HuH-7 (cell line): ENCODE results near the gene CNNM3.
"Not testable (repeated sequence)": the region's sequence is repeated elsewhere in the genome, so short reads cannot be mapped to it uniquely, and the experiment has no call there.

ENCODE experiments used
- DNase-seq: peaks from one replicate; pipeline ENCODE4 v3.0.0; 2011; ENCODE audit warnings: low spot score

The CNNM3 gene

DNA sequence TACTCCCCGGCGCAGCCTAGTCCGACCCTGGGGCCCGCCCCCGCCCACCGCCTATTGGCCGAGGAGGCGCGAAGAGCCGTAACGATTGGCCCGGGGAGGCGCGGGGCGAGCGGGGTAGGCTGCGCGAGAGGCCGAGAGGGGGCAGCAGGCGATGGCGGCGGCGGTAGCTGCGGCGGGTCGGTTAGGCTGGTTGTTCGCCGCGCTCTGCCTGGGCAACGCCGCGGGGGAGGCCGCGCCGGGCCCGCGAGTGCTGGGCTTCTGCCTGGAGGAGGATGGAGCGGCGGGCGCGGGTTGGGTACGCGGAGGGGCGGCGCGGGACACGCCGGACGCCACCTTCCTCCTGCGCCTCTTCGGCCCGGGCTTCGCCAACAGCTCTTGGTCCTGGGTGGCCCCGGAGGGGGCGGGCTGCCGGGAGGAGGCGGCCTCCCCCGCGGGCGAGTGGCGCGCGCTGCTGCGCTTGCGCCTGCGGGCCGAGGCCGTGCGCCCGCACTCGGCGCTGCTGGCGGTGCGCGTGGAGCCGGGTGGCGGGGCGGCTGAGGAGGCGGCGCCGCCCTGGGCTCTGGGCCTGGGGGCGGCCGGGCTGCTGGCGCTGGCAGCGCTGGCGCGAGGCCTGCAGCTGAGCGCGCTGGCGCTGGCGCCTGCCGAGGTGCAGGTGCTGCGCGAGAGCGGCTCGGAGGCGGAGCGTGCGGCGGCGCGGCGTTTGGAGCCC, at the start of gene CNNM3:
TSS of gene CNNM3 (plus strand) at position 142 of the 709 bp plus-strand sequence. CDS start at position 152, 10 bp downstream.
- peak; percentile 100 for DNase-seq

DNA sequence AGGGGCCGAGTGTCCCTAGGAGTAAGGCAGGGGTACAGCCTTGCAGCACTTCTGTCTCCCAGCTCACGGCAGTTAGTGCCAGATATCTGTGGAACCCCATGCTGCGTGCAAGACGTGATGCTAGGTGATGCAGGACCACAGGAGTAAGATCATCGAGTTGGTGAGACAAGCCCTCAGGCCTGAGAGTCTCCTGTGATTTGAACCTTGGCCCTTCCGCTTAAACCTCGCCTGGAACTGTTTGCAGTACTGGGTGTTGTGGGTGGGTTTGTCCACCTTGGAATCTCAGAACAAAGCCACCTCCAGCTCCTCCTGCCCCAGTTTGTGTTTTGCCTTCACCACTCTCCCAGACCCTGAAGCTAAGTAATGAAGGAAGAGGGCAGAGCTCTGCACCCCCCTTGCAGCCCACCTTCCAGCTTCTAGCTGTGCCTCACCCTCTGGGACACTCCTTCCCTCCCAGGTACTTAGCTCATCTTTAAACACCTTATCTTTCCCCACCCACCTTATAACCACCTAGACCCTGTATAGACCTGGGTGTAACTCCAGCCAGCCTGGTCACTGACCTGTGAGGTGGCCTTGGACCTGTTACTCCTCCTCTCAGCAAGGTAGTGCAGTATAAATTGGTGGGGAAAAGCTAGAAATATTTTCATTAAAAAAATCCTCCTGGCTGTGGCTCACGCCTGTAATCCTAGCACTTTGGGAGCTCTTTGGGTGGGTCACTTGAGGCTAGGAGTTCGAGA, 48.8 kb upstream of the CNNM3 start:
- DNase-seq = no peak

DNA sequence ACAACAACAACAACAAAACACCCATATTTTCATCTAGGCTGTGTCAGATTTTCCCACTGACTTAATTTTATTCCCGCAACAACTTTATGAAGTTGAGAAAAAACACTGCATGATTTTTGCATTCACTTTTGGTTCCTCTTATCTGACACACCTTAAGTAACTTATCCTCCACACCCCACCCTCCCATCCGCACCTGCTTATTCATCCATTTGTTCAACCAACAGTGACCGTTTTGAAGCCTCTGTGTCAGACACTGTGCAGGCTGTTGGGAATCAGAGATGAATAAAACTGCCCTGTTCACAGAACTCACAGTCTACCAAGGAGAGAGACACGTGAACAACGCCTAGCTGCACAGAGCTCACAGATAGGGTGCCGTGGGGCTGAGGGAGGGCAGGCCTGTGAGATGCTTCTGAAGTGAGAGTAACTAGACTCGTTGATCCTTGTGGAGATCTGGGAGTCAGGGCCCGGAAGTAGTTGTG, 47.9 kb upstream of the CNNM3 start:
- no peak for DNase-seq

DNA sequence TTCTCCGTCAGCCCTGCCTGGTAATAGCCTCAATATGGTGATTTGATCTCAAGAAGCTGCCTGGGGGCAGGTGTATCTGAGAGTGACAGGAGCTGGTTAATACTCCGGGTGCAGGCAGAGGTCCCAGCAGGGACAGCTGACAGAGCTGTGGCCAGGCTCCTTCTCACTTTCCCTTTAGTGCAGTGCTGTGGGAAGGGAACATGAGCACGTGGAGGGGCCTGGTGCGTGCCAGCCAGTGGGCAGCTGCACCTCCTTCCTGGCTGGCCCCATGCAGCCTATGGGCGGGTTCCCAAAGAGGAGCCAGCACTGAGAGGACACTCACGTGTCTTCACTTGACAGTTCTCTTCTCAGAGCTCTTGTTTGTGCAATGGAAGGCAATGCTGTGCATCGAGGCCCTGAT, 46.3 kb upstream of the CNNM3 start:
- DNase-seq = no peak

DNA sequence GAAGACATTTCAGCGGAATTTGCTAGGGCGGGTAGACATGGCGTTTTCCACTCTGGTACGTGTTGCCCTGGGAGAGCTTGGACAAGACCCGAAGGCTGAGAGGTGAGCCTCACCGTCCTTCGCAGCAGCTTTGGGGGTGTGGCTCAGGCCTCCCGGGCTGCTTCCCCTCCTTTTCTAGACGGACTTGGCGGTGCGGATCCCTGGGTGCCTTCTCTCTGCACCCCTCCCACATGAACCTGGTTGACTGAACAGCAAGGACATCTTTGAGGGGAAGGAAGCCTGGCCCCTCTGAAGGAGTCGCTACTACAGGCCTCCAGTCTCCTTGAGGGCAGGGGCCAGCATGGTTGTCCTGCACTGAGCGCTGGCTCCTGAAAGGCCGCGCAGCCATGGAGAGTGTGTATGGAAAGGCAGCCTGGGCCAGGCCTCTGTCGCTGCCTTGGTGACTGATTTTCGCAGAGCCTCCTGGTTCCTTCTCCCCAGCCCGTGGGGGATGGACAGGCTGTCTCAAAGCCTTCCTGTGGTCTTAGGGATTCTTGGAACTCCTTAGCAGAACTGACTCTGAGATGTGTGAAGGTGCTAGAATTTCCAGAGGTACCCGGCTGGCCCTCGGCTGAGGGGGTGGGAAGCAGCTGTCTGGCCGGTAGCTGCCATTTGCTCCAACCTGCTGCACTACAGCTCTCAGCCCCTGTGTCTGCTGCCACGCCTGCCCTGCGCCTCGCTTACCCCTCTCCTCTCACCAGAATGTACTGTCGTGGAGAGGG, 45.4 kb upstream of the CNNM3 start:
- DNase-seq = no peak

DNA sequence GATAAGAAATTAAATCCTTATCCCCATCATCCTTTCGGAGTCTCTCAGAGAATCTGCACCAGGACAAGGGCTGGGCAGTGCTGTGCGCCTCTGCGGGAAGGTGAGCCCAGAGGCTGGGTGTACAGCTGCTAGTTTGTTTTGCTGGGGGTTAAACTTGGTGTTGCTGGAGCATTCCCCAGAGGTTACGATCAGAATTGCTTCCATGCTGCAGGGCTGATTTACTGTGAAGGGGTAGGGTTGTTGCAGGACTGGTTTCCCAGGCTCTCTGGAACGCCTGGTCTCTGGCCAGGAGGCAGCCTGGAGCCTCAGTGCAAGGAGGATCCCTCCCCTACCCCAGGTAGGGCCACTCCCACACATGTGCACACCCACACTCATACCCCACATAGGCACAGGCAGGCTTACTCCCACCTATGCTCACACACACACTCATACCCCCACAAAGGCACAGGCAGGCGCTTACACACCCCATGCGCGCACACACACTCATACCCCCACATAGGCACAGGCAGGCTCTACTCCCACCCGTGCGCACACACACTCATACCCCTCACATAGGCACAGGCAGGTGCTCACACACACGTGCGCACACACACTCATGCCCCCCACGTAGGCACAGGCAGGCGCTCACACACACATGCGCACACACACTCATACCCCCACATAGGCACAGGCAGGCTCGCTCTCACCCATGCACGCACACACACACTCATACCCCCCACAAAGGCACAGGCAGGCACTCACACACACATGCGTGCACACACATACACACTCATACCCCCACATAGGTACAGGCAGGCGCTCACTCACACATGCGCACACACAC, 44.1 kb upstream of the CNNM3 start:
- DNase-seq = no peak

DNA sequence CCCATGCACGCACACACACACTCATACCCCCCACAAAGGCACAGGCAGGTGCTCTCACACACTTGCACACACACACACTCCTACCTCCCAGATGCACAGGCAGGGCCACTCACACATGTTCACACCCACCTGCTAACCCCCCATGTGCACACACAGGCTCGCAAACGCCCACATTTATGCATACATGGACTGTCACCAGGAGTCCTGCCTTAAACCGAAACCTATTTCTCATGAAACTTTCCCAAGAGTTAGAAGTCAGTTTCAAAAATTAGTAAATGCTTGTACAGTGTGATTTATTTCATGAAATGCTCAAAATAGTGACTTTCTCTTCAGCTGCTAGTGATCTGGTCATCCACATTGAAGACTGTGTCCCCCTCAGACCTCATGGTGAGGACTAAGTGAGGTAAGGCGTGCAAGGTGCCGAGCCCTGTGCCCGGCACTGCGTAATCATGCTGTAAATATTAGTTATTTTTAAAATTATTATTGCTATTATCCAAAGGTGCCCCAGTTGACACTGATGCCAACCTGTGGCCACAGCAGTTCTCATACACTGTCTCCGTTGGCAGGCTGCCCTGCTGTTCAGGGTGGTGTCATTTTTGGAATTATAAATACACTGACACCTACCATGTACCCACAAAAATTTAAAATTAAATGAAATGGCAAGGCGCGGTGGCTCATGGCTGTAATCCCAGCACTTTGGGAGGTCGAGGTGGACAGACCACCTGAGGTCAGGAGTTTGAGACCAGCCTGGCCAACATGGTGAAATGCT, 43.0 kb upstream of the CNNM3 start:
- no peak for DNase-seq

DNA sequence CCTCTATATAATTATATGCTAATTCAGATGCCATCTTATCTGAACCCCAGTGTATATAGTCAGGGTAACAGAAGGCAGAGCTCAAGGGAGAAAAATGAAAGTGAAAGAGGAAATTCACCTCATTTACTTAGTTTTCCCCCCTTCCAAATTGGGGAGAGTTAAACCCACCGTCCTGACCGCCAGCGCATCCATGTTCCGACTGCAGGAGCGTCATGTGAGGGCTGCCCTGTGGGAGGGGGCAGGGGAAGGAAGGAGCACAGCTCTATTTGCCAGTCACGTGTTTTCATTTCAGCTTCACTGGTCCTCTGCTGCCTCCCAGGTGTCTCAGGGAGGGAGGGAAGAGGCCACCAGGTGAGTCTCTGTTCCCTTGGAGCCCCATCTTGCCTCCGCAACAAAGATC, 42.1 kb upstream of the CNNM3 start:
- DNase-seq = no peak

DNA sequence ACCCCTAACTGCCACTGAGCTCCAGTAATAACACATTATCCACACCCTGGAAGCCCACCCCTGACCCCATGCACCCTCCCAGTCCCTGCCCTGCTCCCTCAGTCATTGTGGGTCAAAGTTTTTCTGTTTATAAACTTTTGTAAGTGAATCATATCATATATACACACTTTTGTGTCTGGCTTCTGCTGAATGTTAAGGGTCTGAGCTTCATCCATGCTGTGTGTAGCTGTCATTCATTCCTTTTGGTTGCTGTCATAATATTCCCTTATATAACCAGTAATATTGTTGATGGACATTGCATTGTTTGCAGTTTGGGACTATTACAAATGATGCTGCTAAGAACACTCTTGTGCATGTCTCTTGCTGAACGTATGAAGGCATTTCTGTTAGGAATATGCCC, 40.9 kb upstream of the CNNM3 start:
- DNase-seq = no peak

DNA sequence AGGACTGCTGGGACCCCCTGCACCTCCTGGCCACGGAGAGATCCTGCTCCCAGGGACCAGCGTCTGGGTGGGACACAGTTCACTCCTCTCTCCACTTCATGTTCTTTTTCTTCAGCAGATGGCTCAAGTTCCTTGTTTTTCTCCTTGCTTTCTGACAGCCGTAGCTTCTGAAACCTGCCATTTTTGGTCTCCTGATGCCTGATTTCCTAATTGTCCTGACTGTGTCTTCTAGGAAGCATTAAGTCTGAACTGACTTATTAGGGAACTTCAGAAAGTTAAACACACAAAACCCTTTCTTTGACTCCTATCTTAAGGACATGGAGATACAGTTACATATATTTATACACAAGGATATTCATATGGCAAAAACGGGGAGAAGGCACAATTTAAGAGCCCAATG, 32.7 kb upstream of the CNNM3 start:
- DNase-seq = no peak

DNA sequence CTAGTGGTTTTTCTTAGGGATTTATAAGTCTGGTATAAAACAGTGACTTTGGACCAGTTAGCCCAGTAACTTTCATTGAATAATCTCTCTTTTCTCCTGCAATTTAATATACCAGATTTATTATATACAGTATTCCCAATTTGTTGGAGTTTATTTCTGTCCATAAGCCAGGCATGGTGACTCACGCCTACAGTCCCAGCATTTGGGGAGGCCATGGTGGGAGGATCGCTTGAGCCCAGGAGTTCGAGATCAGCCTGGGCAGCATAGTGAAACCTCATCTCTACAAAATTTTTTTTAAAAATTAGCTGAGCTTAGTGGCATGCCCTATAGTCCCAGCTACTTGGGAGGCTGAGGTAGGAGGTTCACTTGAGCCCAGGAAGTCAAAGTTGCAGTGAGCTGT, 28.7 kb upstream of the CNNM3 start:
- DNase-seq = no peak

DNA sequence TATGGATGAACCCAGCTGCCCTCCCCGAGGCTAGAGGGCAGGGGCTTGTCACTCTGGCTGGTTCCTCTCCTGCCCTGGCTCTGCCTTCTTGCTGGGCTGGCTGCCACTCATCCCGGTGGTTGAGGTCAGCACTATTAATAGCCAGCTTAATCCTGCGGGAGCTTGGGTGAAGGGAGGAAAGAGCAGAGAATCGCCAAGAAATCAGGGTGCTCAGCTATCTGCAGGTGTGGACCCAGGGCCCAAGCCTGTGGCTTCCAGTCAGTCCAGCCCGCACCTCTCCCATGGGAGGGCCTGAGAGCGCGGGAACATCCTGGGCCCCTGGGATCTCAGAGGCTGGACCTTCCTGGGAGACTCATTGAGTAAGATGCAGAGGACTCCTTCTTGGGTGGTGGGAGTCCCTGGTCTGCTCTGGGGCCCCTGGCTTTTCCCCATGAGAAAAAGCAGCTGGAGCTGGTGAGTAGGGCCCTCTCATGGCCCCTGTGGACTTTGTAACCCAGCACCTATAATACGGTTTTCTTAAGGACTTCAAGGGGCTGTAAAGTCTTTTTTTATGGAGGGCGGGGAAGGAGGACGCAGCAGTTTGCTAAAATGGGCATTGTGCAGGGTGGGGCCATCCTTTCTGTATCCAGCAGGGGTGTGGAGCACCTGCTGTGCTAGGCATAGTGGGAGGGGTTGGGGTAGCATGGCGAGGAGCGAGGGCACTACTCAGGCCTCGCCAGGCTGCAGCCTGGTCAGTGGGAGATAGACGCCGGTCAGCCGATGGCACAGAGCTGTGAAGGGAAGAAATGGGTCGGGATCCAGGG, 27.4 kb upstream of the CNNM3 start:
- no peak for DNase-seq

DNA sequence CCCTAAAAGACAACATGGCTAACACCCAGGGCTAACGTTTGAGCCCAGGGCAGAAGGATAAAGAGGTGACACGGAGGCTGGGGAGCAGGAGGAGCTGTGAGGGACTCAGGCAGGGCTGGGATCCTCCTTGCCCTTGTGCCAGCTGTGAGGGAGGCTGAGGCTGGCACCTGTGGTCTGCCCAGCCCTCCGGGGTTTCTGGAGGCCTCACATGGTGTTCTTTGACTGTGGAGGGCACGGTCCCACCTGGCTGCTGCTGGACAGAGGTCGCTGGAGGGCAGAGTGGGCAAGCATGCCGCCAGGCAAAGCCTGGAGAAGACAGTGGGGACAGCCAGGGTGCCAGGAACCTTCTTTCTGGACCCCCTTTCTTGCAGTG, 26.8 kb upstream of the CNNM3 start:
- no peak for DNase-seq

DNA sequence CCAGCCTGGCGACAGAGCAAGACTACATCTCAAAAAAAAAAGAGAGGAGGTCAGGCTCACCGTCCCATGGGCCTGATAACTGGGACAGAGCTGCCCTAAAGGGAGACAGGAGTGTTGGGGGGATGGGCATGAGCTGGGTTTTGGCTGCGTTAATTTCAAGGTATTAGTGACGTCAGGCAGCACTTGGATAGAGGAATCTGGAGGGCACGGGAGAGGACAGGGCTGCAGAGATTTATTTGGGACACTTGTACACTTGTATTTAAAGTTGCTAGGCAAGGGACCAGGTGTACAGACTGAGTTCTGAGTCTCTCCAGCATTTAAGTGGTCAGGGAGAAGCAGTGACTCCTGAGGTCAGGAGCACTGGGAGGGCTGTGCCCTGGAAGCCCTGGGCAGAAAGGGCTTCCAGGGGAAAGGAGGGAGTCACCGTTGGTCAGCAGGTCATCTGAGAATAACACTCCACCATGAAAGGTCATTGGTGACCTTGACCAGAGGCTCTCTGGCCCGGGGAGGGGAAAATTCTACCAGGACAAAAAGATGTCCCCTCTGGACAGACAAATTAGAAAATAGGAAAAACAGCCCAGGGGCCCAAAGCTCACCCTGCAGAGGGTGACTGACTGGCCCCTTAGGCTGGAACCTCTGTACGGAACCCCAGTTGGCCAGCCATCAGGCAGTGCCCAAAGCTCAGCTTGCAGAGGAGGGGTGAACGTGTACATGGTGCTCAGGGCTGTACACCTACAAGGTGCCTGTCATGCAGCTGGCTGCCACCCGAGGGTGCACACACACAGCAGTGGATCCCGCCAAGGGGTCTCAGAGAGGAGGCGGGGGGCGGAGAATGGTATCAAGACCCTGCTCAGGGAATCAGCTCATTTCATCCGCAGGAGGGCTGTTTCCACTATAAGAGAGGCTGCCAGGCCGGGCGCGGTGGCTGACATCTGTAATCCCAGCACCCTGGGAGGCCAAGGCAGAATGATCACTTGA, 23.0 kb upstream of the CNNM3 start:
- DNase-seq = no peak

DNA sequence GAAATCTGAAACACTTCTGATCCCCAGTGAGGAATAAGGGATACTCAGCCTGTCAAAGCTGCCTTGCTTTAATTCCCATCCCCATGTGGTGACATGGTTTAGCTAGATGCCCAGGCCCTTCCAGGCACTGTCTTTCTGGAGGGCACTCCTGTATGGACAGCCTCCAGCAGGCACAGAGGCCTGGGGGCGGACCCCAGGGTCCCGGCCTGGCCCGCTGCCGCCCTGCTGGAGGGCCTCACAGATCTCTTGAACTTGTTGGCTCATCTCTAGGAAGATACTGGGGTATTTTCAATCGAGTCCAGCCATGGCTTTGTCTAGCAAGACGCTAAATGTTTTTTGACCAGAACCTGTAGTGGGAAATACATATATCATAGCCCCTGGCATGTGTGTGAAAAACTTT, 21.0 kb upstream of the CNNM3 start:
- DNase-seq = no peak

DNA sequence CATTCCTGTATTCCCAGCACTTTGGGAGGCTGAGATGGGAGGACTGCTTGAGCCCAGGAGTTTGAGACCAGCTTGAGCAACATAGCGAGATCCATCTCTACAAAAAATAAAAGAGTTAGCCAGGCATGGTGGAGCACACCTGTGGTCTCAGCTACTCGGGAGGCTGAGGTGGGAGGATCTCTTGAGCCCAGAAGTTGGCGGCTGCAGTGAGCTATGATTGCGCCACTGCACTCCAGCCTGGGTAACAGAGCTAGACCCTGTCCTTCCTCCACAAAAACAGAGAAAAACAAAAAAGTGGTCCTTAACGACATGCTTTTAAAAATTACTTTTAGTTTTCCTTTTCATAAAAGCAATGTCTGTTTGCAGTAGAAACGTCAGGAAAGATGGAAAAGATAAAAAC, 19.6 kb upstream of the CNNM3 start:
- DNase-seq = not testable (repeated sequence)

DNA sequence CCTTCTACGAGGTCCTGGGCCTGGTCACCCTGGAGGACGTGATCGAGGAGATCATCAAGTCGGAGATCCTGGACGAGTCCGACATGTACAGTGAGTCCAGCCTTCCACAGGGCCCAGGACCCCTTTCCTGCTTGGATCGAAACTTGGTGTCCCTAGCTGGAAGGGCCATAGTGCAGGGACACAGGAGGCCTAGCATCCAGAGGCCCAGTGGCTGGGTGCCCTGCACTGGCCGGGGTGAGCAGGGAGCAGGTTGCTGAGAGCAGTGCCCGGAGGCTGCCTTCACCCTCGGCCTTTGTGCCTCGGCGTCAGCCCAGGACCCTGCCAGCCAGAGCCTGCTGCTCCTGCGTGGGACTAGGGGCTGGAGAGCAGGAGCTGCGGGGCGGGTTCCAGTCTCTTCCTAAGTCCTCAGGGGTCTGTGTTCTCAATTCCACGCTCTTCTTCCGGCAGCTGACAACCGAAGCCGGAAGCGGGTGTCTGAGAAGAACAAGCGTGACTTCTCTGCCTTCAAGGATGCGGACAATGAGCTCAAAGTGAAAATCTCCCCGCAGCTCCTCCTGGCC, 18.9 kb upstream of the CNNM3 start:
- DNase-seq = no peak

DNA sequence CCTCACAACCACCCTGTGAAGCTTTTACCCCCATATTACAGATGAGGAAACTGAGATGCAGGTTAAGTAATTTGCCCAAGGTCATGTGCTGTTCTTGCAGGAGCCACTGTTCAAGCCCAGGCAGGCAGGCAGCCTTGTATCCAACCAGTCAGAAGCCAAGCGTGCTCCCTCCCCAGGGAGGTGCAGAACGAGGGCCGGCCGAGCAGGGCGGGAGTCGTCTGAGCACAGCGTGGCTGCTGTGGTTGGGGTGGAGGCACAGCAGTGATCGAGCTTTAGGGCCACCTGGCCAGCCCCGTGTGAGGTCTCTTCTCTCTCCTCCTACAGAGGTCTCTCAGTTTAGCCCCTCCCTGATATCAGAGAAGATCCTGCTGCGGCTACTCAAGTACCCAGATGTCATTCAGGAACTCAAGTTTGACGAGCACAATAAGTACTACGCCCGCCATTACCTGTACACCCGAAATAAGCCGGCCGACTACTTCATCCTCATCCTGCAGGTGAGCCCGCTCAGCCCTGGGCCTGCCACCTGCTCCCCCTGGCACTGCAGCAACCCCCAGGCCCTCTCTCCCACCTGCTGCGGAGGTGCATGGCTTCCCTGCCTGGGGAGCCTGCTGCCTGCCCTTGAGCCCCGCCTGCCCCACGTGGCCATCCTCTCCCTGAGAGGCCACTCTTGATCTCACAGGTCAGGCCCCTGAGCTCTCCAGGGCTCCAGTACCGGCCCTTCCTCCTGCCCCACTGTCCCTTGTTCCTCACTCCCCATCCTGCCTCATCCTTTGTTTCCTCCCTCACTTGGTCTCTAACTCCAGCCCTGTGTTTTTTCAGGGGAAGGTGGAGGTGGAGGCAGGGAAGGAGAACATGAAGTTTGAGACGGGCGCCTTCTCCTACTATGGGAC, 17.1 kb upstream of the CNNM3 start:
- DNase-seq = no peak
